ENCODE measurements around the gene TRIO. TPM values are rescaled to one million over a fixed set of nuclear protein-coding genes. Genes with fewer than 3 reads are reported as not detected.

TRIO gene
- total and polyA plus RNA-seq, 2 donors (not counting 3 experiments of a cell fraction or from before 2014, with no cell fraction given), result 82.9 to 248 TPM

DNA sequence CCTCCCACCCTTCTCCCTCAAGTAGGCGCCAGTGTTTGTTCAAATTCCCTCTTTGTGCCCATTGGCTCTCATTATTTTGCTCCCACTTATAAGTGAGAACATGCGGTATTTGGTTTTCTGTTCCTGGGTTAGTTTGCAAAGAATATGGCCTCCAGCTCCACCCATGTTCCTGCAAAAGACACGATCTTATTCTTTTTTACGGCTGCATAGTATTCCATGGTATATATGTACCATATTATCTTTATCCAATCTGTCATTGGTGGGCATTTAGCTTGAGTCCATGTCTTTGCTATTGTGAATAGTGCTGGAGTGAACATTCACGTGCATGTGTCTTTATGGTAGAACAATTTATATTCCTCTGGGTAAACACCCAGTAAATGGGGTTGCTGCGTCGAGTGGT lies 375.5 kb downstream of the TRIO start:
- FAIRE-seq, result no peak
- dilution Hi-C loops (cut with MboI; ENCODE audit: extremely low pct_ligation_motif_present, low sequenced_read_pairs), result no loop called here
- Histone ChIP-seq H3K79me2 (ENCODE audit: control insufficient read depth, insufficient read depth, low read length) (no peaks in the 10 kb centered on the region), H3K27me3 (ENCODE audit: control insufficient read depth in 2 of 2, insufficient read depth in 2 of 2, low read length in 2 of 2) (peaks cover 0 to 1% of the 10 kb centered on the region in 2 experiments), H3K9me1 (replicated peaks; ENCODE audit: control insufficient read depth, extremely low read depth, insufficient read depth, low read length) (no peaks in the 10 kb centered on the region), H3K36me3 (ENCODE audit: control insufficient read depth in 2 of 2, extremely low read depth in 1 of 2, insufficient read depth in 2 of 2, low read length in 2 of 2) (no peaks in the 10 kb centered on the region), H3K9ac (replicated peaks; ENCODE audit: extremely low read depth, insufficient read depth, low read length) (no peak overlapping the region), H3K4me2 (ENCODE audit: insufficient read depth, low read length) (no peak overlapping the region), H4K20me1 (replicated peaks; ENCODE audit: control insufficient read depth, extremely low read depth, insufficient read depth, low read length) (no peaks in the 10 kb centered on the region), H3K4me1 (ENCODE audit: control insufficient read depth, extremely low read depth, insufficient read depth, low read length) (no peaks in the 10 kb centered on the region), H2AFZ (ENCODE audit: low read depth, low read length) (no peak overlapping the region), H3K4me3 (replicated peaks in 1 of 3; ENCODE audit: insufficient read depth in 1 of 3, low read depth in 1 of 3, low read length in 3 of 3) (no peak overlapping the region), H3K9me3 (replicated peaks; ENCODE audit: control insufficient read depth, insufficient read depth, low read length) (no peaks in the 10 kb centered on the region), H3K27ac (ENCODE audit: insufficient read depth, low read depth, low read length) (no peak overlapping the region)
- no peak for DNase-seq (ENCODE audit: low read depth, low spot score)
- CTCF ChIA-PET, result no interaction called here
- TF ChIP-seq, protein P1, sequence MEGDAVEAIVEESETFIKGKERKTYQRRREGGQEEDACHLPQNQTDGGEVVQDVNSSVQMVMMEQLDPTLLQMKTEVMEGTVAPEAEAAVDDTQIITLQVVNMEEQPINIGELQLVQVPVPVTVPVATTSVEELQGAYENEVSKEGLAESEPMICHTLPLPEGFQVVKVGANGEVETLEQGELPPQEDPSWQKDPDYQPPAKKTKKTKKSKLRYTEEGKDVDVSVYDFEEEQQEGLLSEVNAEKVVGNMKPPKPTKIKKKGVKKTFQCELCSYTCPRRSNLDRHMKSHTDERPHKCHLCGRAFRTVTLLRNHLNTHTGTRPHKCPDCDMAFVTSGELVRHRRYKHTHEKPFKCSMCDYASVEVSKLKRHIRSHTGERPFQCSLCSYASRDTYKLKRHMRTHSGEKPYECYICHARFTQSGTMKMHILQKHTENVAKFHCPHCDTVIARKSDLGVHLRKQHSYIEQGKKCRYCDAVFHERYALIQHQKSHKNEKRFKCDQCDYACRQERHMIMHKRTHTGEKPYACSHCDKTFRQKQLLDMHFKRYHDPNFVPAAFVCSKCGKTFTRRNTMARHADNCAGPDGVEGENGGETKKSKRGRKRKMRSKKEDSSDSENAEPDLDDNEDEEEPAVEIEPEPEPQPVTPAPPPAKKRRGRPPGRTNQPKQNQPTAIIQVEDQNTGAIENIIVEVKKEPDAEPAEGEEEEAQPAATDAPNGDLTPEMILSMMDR (IDR thresholded peaks at IDR 0.05; ENCODE audit: extremely low read depth in 1 of 2, insufficient read depth in 1 of 2, low read depth in 1 of 2, low read length in 2 of 2), result no peak
- TF ChIP-seq MYC (IDR thresholded peaks at IDR 0.05; ENCODE audit: low read depth, low read length), result no peak
- TF ChIP-seq EZH2 (IDR thresholded peaks at IDR 0.05; ENCODE audit: borderline replicate concordance, low read depth, low read length, severe bottlenecking), result no peak
- TF ChIP-seq GATA2 (IDR thresholded peaks at IDR 0.05; ENCODE audit: insufficient read depth, insufficient read length, low read depth, low read length), result no peak
- TF ChIP-seq, protein P2, sequence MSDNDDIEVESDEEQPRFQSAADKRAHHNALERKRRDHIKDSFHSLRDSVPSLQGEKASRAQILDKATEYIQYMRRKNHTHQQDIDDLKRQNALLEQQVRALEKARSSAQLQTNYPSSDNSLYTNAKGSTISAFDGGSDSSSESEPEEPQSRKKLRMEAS (IDR thresholded peaks at IDR 0.05; ENCODE audit: insufficient read depth, insufficient read length), result no peak
- no peak for TF ChIP-seq POLR2AphosphoS5 (IDR thresholded peaks at IDR 0.05; ENCODE audit: insufficient read depth, low read depth, low read length)
- TF ChIP-seq JUN (IDR thresholded peaks at IDR 0.05; ENCODE audit: borderline replicate concordance, insufficient read depth, insufficient read length, low read depth), result no peak
- no peak for TF ChIP-seq POLR2A (IDR thresholded peaks at IDR 0.05; ENCODE audit: low read depth, low read length)
- BruUV-seq (replicated peaks), result no TSS peak
- intact Hi-C loops (cut with micrococcal nuclease), result no loop called here
- POLR2A ChIA-PET, result no interaction called here
